Measurements from ENCODE around the gene OSBP2. TPM values are rescaled to one million over a fixed set of nuclear protein-coding genes. Genes with fewer than 3 reads are reported as not detected.
"Not testable (repeated sequence)": the region's sequence is repeated elsewhere in the genome, so short reads cannot be mapped to it uniquely, and the experiment has no call there.

Gene OSBP2
- total RNA-seq, 4 donors from 2014 or later: 1.9 to 3.9 (median 3.0) TPM

DNA sequence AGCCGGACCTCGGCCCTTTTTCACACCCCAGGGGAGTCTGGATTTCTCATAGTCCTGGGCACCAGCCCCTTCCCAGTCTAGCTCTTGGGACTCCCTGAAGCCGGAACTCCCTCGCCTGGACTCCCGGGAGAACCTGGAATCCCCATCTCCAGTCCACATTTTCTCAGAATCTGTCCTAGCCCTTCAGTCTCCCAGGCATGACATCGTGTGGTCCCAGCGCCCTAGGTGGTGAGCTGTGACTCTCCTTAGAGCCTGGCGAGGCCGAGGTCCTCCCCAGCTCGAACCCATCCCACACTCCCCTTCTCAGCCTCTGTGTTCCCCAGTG is 26.3 kb upstream of the OSBP2 start:
- 20 to 33% methylated on average over 6 to 10 of the region's 10 CpGs for WGBS, 2 donors
- Histone ChIP-seq H3K4me3 (peak overlapping the region; percentile 48 to 87 (median 62)), H3K36me3 (peaks cover 0 to 13% (median 2%) of the 10 kb centered on the region in 3 donors), H3K9me3 (no peaks in the 10 kb centered on the region), H3K27me3 (no peaks in the 10 kb centered on the region), H3K27ac (peak overlapping the region in 2 of 4 donors; percentile 67 to 69), H3K4me1 (peaks cover 5 to 33% (median 10%) of the 10 kb centered on the region in 3 donors)
- no peak for TF ChIP-seq POLR2A (IDR thresholded peaks at IDR 0.05)
- TF ChIP-seq, protein P1, sequence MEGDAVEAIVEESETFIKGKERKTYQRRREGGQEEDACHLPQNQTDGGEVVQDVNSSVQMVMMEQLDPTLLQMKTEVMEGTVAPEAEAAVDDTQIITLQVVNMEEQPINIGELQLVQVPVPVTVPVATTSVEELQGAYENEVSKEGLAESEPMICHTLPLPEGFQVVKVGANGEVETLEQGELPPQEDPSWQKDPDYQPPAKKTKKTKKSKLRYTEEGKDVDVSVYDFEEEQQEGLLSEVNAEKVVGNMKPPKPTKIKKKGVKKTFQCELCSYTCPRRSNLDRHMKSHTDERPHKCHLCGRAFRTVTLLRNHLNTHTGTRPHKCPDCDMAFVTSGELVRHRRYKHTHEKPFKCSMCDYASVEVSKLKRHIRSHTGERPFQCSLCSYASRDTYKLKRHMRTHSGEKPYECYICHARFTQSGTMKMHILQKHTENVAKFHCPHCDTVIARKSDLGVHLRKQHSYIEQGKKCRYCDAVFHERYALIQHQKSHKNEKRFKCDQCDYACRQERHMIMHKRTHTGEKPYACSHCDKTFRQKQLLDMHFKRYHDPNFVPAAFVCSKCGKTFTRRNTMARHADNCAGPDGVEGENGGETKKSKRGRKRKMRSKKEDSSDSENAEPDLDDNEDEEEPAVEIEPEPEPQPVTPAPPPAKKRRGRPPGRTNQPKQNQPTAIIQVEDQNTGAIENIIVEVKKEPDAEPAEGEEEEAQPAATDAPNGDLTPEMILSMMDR (IDR thresholded peaks at IDR 0.05): no peak
- intact Hi-C loops (cut with DNase I): no loop called here
- DNase-seq: no peak

GRCh38 chr22:30671071-30671470 is 23.6 kb upstream of the OSBP2 start:
- intact Hi-C loops (cut with DNase I): no loop called here
- TF ChIP-seq, protein P1 (IDR thresholded peaks at IDR 0.05): no peak
- TF ChIP-seq POLR2A (IDR thresholded peaks at IDR 0.05): no peak
- no peaks in the 10 kb centered on the region for H3K36me3 ChIP-seq
- H3K27ac ChIP-seq: no peak overlapping the region
- 75 to 85% methylated on average over 2 to 3 of the region's 3 CpGs for WGBS, 2 donors
- peaks cover 0 to 12% (median 0%) of the 10 kb centered on the region in 4 donors for H3K27me3 ChIP-seq
- DNase-seq: no peak
- H3K4me3 ChIP-seq: no peak overlapping the region
- peaks cover 5 to 22% (median 5%) of the 10 kb centered on the region in 3 donors for H3K4me1 ChIP-seq
- no peaks in the 10 kb centered on the region for H3K9me3 ChIP-seq

DNA sequence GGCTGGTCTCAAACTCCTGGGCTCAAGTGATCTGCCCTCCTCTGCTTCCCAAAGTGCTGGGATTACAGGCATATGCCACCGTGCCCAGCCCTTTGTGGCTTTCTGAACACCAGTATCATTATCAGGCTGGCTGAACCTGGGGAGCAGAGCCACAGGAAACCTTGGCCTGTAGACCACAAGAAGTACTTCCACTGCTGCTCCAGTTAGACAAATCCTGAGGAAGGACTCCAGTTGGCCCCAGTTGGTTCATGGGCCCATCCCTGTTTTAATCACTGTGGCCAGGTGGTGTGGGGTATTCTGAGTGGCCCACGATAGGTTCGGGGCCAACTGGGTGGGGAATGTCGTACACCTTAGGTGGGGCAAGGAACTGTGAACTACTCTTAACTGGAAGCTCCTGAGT is 21.5 kb upstream of the OSBP2 start:
- DNase-seq: no peak
- WGBS, 2 donors: 90 to 97% methylated on average over 3 to 4 of the region's 4 CpGs
- H3K36me3 ChIP-seq: no peaks in the 10 kb centered on the region
- peaks cover 3 to 15% (median 4%) of the 10 kb centered on the region in 3 donors for H3K4me1 ChIP-seq
- TF ChIP-seq POLR2A (IDR thresholded peaks at IDR 0.05): no peak
- TF ChIP-seq, protein P1 (IDR thresholded peaks at IDR 0.05): no peak
- no peak overlapping the region for H3K27ac ChIP-seq
- H3K4me3 ChIP-seq: no peak overlapping the region
- no peaks in the 10 kb centered on the region for H3K9me3 ChIP-seq
- intact Hi-C loops (cut with DNase I): no loop called here
- peaks cover 0 to 17% (median 0%) of the 10 kb centered on the region in 4 donors for H3K27me3 ChIP-seq

- DNase-seq: no peak
- TF ChIP-seq POLR2A (IDR thresholded peaks at IDR 0.05): no peak
- TF ChIP-seq, protein P1 (IDR thresholded peaks at IDR 0.05): no peak
- 76 to 88% methylated on average over 6 of the region's 6 CpGs for WGBS, 2 donors
- intact Hi-C loops (cut with DNase I): no loop called here
- Histone ChIP-seq H3K36me3 (no peaks in the 10 kb centered on the region), H3K4me1 (peaks cover 0 to 10% (median 0%) of the 10 kb centered on the region in 3 donors), H3K27ac (no peak overlapping the region), H3K4me3 (no peak overlapping the region), H3K27me3 (peaks cover 0 to 17% (median 0%) of the 10 kb centered on the region in 4 donors), H3K9me3 (no peaks in the 10 kb centered on the region)
Measured at GRCh38 chr22:30674482-30674881, 20.2 kb upstream of the OSBP2 start.

- H3K9me3 ChIP-seq: no peaks in the 10 kb centered on the region
- H3K27ac ChIP-seq: no peak overlapping the region
- TF ChIP-seq, protein P1 (IDR thresholded peaks at IDR 0.05): no peak
- TF ChIP-seq POLR2A (IDR thresholded peaks at IDR 0.05): no peak
- peaks cover 0 to 17% (median 0%) of the 10 kb centered on the region in 4 donors for H3K27me3 ChIP-seq
- WGBS, 2 donors: 73 to 76% methylated on average over 7 to 9 of the region's 9 CpGs
- H3K4me1 ChIP-seq: peaks cover 0 to 10% (median 0%) of the 10 kb centered on the region in 3 donors
- intact Hi-C loops (cut with DNase I): no loop called here
- H3K36me3 ChIP-seq: no peaks in the 10 kb centered on the region
- no peak for DNase-seq
- H3K4me3 ChIP-seq: no peak overlapping the region
Measured at GRCh38 chr22:30675436-30675835, 19.2 kb upstream of the OSBP2 start.

DNA sequence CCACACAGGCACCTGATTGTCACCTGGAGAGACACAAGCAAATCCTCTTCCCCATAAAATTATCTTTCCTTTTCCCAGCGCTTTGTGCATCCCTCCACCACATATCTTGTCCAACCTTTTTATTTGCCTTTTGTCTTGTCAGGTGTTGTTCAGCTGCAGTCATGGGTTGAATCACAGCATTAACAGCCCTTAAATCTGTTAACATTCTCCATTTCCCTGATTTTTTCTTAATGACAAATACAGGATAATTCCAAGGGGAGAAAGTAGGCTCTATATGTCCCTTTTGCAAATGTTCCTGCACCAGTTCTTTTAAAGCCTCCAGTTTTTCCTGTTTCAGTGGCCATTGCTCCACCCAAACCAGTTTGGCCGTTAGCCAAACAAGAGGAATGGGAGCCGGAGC is 18.1 kb upstream of the OSBP2 start:
- H3K9me3 ChIP-seq; H3K27ac ChIP-seq; H3K4me3 ChIP-seq; intact Hi-C loops (cut with DNase I); DNase-seq; H3K36me3 ChIP-seq: not testable (repeated sequence)
- peaks cover 0 to 17% (median 0%) of the 10 kb centered on the region in 4 donors for H3K27me3 ChIP-seq
- peaks cover 0 to 10% (median 0%) of the 10 kb centered on the region in 3 donors for H3K4me1 ChIP-seq
- 37 to 52% methylated on average over 3 of the region's 3 CpGs for WGBS, 2 donors

DNA sequence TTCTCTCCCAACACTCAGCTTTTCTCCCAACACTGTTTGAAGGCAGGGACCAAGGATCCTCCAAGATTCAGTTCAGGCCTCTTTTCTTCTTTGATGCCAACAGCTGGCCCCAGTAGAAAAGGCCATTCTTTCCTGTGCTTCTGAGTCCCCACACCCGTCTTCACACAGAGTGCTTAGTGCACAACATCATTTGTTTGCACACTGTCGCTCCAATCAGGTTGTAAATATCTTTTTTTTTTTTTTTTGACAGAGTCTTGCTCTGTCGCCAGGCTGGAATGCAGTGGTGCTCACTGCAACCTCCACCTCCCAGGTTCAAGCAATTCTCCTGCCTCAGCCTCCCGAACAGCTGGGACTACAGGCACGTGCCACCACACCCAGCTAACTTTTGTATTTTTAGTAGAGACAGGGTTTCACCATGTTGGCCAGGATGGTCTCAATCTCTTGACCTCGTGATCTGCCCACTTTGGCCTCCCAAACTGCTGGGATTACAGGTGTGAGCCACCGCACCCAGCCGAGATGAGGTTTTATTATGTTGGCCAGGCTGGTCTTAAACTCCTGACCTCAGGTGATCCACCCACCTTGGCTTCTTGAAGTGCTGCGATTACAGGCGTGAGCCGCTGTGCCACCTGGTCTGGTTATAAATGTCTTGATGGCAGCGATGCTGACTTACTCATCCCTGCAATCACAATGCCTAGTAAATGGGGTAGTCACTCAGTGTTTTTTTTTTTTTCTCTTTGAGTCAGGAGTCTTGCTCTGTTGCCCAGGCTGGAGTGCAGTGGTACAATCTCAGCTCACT is 14.6 kb upstream of the OSBP2 start:
- peaks cover 0 to 10% (median 0%) of the 10 kb centered on the region in 3 donors for H3K4me1 ChIP-seq
- H3K27me3 ChIP-seq; H3K9me3 ChIP-seq; H3K4me3 ChIP-seq; H3K36me3 ChIP-seq; DNase-seq; intact Hi-C loops (cut with DNase I); H3K27ac ChIP-seq: not testable (repeated sequence)
- WGBS, 2 donors: 79 to 81% methylated on average over 8 to 11 of the region's 12 CpGs
